ENCODE data around the gene GDI2. TPM values are rescaled to one million over a fixed set of nuclear protein-coding genes. Genes with fewer than 3 reads are reported as not detected.

Gene GDI2
- total and polyA plus RNA-seq, 9 of the 15 experiments (the other 6 are each of a cell fraction or from before 2014, with no cell fraction given) = 262 to 424 (median 287) TPM

GRCh38 chr10:5813341-5814109, at the start of gene GDI2 (continued):
- TF ChIP-seq RBFOX2 (IDR thresholded peaks at IDR 0.05; ENCODE audit: low read depth, low read length) (peak; percentile 96), SRSF3 (IDR thresholded peaks at IDR 0.05; ENCODE audit: insufficient read depth, low read length) (no peak), ZNF354B (CRISPR knock-in tag; IDR thresholded peaks at IDR 0.05) (0 out of 2 replicates have a peak, but pooled peaks have one; percentile 20), E2F3 (CRISPR knock-in tag; IDR thresholded peaks at IDR 0.05) (peak; percentile 93), RAD51 (IDR thresholded peaks at IDR 0.05; ENCODE audit: borderline replicate concordance, low read depth) (no peak), ZBTB9 (CRISPR knock-in tag; IDR thresholded peaks at IDR 0.05) (peak; percentile 27; the same call in 1 of the 2 replicates), EHMT2 (IDR thresholded peaks at IDR 0.05) (no peak), TCF3 (CRISPR knock-in tag; IDR thresholded peaks at IDR 0.05) (no peak; the same call in 1 of the 2 replicates), HMG20A (CRISPR knock-in tag; conservative IDR thresholded peaks at IDR 0.05) (no peak), MED1 (CRISPR knock-in tag; IDR thresholded peaks at IDR 0.05; ENCODE audit: borderline replicate concordance) (no peak), CREB3L1 (IDR thresholded peaks at IDR 0.05; ENCODE audit: borderline replicate concordance, low read depth) (peak; percentile 99), ZNF644 (tag; IDR thresholded peaks at IDR 0.05; ENCODE audit: low read depth) (no peak), KAT2B (IDR thresholded peaks at IDR 0.05; ENCODE audit: low read depth, low read length) (no peak), CBX5 (IDR thresholded peaks at IDR 0.05; ENCODE audit: borderline replicate concordance, low read depth) (no peak), PHTF2 (CRISPR knock-in tag; IDR thresholded peaks at IDR 0.05) (0 out of 2 replicates have a peak, but pooled peaks have one; percentile 2), ZNF766 (CRISPR knock-in tag; conservative IDR thresholded peaks at IDR 0.05) (no peak; the same call in 1 of the 2 replicates), KDM5B (IDR thresholded peaks at IDR 0.05; ENCODE audit: insufficient replicate concordance, low read depth, low read length) (peak; percentile 92), PML (IDR thresholded peaks at IDR 0.05; ENCODE audit: low read length) (peak; percentile 88), TAF7 (tag; IDR thresholded peaks at IDR 0.05) (no peak; the same call in none of the 2 replicates), MCM5 (IDR thresholded peaks at IDR 0.05; ENCODE audit: low read depth) (no peak), THAP7 (CRISPR knock-in tag; IDR thresholded peaks at IDR 0.05) (no peak), KLF16 (IDR thresholded peaks at IDR 0.05) (no peak), MBD1 (CRISPR knock-in tag; IDR thresholded peaks at IDR 0.05) (no peak)

Data from K562 (cell line).